Loucy (cell line): Measurements from ENCODE around the gene SNX19.

ENCODE experiments used
- H2AFZ ChIP-seq: fragments of 200-600 bp; sonication (generic); 2 replicates; pipeline ENCODE4 v1.6.0; 2016; ENCODE audit warnings: antibody characterized with exemption, mild to moderate bottlenecking, low read length, moderate library complexity
- H3F3A ChIP-seq: fragments of 200-600 bp; 2 replicates; pipeline ENCODE4 v1.6.0; 2016; ENCODE audit warnings: antibody characterized with exemption, low read depth, mild to moderate bottlenecking
- H3K27me3 ChIP-seq: fragments of 200-600 bp; sonication (generic); 2 replicates; pipeline ENCODE4 v1.6.1; 2014; ENCODE audit warnings: low read length, mild to moderate bottlenecking; ENCODE audit not compliant: insufficient read depth, poor library complexity, severe bottlenecking
- H3K36me3 ChIP-seq: fragments of 200-600 bp; sonication (generic); 2 replicates; pipeline ENCODE4 v1.6.1; 2016; ENCODE audit warnings: low read length; ENCODE audit not compliant: insufficient read depth
- H3K4me1 ChIP-seq: fragments of 200-600 bp; sonication (generic); 2 replicates; pipeline ENCODE4 v1.5.1; 2014; ENCODE audit warnings: low read length, mild to moderate bottlenecking; ENCODE audit not compliant: insufficient read depth, poor library complexity, severe bottlenecking
- H3K4me2 ChIP-seq: fragments of 200-600 bp; sonication (generic); 2 replicates; pipeline ENCODE4 v1.6.0; 2014; ENCODE audit warnings: antibody characterized with exemption, low read length, low read depth, mild to moderate bottlenecking; ENCODE audit not compliant: poor library complexity, severe bottlenecking
- H3K4me3 ChIP-seq: fragments of 200-600 bp; sonication (generic); 2 replicates; pipeline ENCODE4 v1.5.1; 2014; ENCODE audit warnings: low read length, mild to moderate bottlenecking, mixed read lengths; ENCODE audit not compliant: poor library complexity, severe bottlenecking
- H3K79me2 ChIP-seq: fragments of 200-600 bp; sonication (generic); 2 replicates; pipeline ENCODE4 v1.6.1; 2014; ENCODE audit warnings: low read length; ENCODE audit not compliant: insufficient read depth
- H3K9ac ChIP-seq: fragments of 200-600 bp; sonication (generic); 2 replicates; pipeline ENCODE4 v1.6.0; 2014; ENCODE audit warnings: mild to moderate bottlenecking, low read depth, low read length, moderate library complexity; ENCODE audit not compliant: poor library complexity, severe bottlenecking
- H3K9me2 ChIP-seq: fragments of 200-600 bp; sonication (generic); replicated peaks from 2 replicates; pipeline ENCODE4 v1.6.1; 2016; ENCODE audit warnings: low read depth, low read length, mixed read lengths
- H3K9me3 ChIP-seq: fragments of 200-600 bp; sonication (generic); 2 replicates; pipeline ENCODE4 v1.6.1; 2014; ENCODE audit warnings: mild to moderate bottlenecking, antibody characterized with exemption, low read length, low read depth; ENCODE audit not compliant: insufficient read depth
- H4K20me1 ChIP-seq: fragments of 200-600 bp; sonication (generic); 2 replicates; pipeline ENCODE4 v1.6.0; 2014; ENCODE audit warnings: antibody characterized with exemption, low read length, mild to moderate bottlenecking; ENCODE audit not compliant: insufficient read depth, poor library complexity, severe bottlenecking
- EZH2phosphoT487 ChIP-seq: fragments of 200-600 bp; IDR thresholded peaks from 2 replicates; pipeline ENCODE4 v1.6.1; 2018; ENCODE audit warnings: antibody characterized with exemption, mild to moderate bottlenecking, moderate library complexity, borderline replicate concordance
- TF ChIP-seq, protein P1 (sequence below): fragments of 200-600 bp; sonication (generic); conservative IDR thresholded peaks from 2 replicates; pipeline ENCODE4 v1.5.1; 2014; ENCODE audit warnings: mild to moderate bottlenecking, antibody characterized with exemption, low read length

SNX19 gene

DNA sequence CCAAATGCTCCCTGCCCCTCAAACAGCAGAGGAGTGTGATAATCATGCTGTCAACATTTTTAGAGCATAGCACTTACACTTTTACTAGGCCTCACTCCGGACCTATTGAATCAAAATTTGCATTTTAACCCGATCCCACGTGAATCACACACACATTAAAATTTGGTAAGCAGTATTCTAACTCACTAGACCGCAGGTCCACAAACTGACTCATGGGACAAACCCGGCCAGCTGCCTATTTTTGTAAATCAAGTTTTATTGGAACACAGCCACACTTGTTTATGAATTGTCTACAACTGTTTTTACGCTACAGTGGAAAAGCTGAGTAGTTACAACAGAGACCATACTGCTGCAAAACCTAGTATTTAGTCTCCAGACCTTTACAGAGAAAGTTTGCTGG, 43.3 kb downstream of the SNX19 start:
- H3K9me3 ChIP-seq, result no peaks in the 10 kb centered on the region
- no peaks in the 10 kb centered on the region for H4K20me1 ChIP-seq
- no peaks in the 10 kb centered on the region for H3K9me2 ChIP-seq
- H3K27me3 ChIP-seq, result no peaks in the 10 kb centered on the region
- H3F3A ChIP-seq, result no peaks in the 10 kb centered on the region
- H3K9ac ChIP-seq, result no peak overlapping the region
- H3K36me3 ChIP-seq, result peaks cover 13% of the 10 kb centered on the region; the same call in 1 of the 2 replicates
- no peak overlapping the region for H3K4me3 ChIP-seq
- H3K79me2 ChIP-seq, result no peaks in the 10 kb centered on the region
- TF ChIP-seq, protein P1, sequence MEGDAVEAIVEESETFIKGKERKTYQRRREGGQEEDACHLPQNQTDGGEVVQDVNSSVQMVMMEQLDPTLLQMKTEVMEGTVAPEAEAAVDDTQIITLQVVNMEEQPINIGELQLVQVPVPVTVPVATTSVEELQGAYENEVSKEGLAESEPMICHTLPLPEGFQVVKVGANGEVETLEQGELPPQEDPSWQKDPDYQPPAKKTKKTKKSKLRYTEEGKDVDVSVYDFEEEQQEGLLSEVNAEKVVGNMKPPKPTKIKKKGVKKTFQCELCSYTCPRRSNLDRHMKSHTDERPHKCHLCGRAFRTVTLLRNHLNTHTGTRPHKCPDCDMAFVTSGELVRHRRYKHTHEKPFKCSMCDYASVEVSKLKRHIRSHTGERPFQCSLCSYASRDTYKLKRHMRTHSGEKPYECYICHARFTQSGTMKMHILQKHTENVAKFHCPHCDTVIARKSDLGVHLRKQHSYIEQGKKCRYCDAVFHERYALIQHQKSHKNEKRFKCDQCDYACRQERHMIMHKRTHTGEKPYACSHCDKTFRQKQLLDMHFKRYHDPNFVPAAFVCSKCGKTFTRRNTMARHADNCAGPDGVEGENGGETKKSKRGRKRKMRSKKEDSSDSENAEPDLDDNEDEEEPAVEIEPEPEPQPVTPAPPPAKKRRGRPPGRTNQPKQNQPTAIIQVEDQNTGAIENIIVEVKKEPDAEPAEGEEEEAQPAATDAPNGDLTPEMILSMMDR, result no peak
- TF ChIP-seq EZH2phosphoT487, result no peak
- no peak overlapping the region for H2AFZ ChIP-seq
- no peaks in the 10 kb centered on the region for H3K4me1 ChIP-seq
- H3K4me2 ChIP-seq, result no peak overlapping the region

DNA sequence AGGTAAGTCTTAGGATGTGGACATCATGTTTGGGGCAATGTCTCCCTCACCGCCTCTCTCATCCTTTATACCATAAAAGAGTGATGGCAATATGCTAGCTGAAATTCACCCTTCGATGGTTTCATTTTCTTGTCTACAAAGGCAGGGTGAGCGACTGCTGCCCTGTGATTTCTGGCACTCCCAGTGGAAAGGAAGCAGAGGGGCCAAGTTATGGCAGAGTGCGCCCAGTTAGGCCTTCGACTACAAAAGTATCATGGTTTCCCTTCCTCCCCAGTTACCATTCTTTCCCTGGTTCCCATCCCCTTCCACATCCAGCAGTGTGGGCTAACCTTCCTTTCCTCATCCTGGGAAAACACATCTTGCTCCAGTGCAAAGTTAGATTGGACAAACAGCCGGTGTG, 43.8 kb downstream of the SNX19 start:
- Histone ChIP-seq H2AFZ (no peak overlapping the region), H3K36me3 (peaks cover 8% of the 10 kb centered on the region; the same call in 1 of the 2 replicates), H3K4me2 (no peak overlapping the region)

DNA sequence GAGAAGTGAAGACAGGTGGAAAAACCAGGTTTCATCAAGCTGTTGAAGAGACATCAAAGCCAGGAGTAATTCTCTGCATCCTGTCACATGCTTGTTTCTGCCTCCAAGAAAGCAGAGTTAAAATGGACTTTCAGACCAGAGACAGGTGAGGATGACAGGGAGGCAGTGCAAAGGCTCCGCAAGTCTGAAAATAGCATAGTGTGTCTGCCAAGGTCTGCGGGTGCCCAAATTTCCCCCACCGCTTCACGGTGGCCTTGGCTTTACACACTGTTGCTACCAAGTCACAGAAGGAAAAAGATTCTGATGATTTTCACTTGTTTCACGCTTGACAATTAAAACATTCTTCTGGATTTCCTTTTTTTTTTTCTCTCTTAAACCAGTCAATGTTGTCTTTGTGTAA, 44.2 kb downstream of the SNX19 start:
- Histone ChIP-seq H3K4me3 (no peak overlapping the region), H3K79me2 (no peaks in the 10 kb centered on the region), H3K9ac (no peak overlapping the region), H3K27me3 (no peaks in the 10 kb centered on the region), H2AFZ (no peak overlapping the region), H3F3A (no peaks in the 10 kb centered on the region), H3K9me3 (no peaks in the 10 kb centered on the region), H3K9me2 (no peaks in the 10 kb centered on the region), H3K4me2 (no peak overlapping the region), H4K20me1 (no peaks in the 10 kb centered on the region), H3K36me3 (peaks cover 4% of the 10 kb centered on the region; the same call in 1 of the 2 replicates), H3K4me1 (no peaks in the 10 kb centered on the region)
- no peak for TF ChIP-seq EZH2phosphoT487
- TF ChIP-seq, protein P1, result no peak

More for the DNA sequence above, 43.8 kb downstream of the SNX19 start:
- Histone ChIP-seq H3K79me2 (no peaks in the 10 kb centered on the region), H4K20me1 (no peaks in the 10 kb centered on the region), H3K27me3 (no peaks in the 10 kb centered on the region), H3K9me2 (no peaks in the 10 kb centered on the region), H3K9ac (no peak overlapping the region), H3F3A (no peaks in the 10 kb centered on the region), H3K4me1 (no peaks in the 10 kb centered on the region), H3K9me3 (no peaks in the 10 kb centered on the region), H3K4me3 (no peak overlapping the region)
- TF ChIP-seq, protein P1, result no peak
- TF ChIP-seq EZH2phosphoT487, result no peak
